Kidney epithelial cell (primary cell): ENCODE measurements around the gene GFI1B. TPM values are rescaled to one million over a fixed set of nuclear protein-coding genes. Genes with fewer than 3 reads are reported as not detected.

ENCODE experiments used
- DNase-seq: peaks from one replicate; pipeline ENCODE4 v3.0.0-alpha.2; 2010; ENCODE audit warnings: low read depth
- H3K27me3 ChIP-seq: 2 replicates; pipeline ENCODE4 v1.6.0; 2011; ENCODE audit warnings: low read length; ENCODE audit not compliant: control insufficient read depth, insufficient read depth
- H3K36me3 ChIP-seq: 2 replicates; pipeline ENCODE4 v1.5.1; 2011; ENCODE audit warnings: low read length; ENCODE audit not compliant: control insufficient read depth, insufficient read depth
- H3K4me3 ChIP-seq: 2 replicates; pipeline ENCODE4 v1.5.1; 2011; ENCODE audit warnings: low read depth, mild to moderate bottlenecking, control low read depth, low read length
- total RNA-seq: library from RNA; depleted of rRNA; stranded (reverse); fragments of >200 nt; gene quantifications from 2 replicates; pipeline ENCODE4 v1.2.3, GENCODE V29; 2015
- TF ChIP-seq, protein P1 (sequence below): IDR thresholded peaks from 2 replicates; pipeline ENCODE4 v1.5.1; 2011; ENCODE audit warnings: mild to moderate bottlenecking, moderate library complexity, low read length, control low read depth, inconsistent platforms; ENCODE audit not compliant: insufficient read depth, poor library complexity, severe bottlenecking

GFI1B gene
- total RNA-seq, result not detected in 2 replicates

DNA sequence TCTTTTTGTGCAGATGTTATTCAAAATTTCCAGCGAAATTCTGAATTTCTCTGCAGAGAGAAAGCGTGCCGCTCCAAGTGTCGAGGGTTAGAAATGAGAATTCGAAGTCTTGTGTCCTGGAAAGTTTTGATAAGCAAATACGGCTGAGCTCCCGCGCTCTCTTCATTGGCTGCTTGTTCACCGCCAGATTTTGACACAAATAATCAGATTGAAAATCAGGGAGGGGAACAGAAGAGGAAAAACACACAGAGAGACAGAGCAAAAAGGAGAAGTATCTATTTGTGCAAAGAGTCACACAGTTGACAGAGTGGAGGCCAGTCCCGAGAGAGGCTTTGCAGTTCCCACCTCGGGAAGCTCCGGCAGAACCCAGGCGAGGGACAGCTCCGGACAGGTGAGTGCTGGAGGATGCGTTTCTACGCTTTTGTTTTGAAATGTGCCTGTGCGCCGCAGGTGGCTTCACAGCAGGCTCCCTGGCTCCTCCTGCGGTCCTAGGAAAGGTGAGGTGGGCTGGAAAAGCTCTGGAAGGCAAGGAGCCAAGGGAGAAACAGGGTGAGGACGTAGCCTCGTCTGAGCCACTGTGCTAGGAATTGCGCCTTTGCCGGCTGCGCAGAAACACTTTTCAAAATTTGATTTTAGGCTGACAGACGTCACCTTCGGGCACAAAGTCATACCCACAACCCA is at the start of gene GFI1B:
Gene GFI1B, plus strand, starts transcription at position 244 of the 681 bp plus-strand sequence. CDS start 7,985 bp downstream, outside the sequence.
- Histone ChIP-seq H3K36me3 (no peaks in the 10 kb centered on the region), H3K27me3 (peaks cover 35% of the 10 kb centered on the region), H3K4me3 (no peak within 1 kb of the TSS)
- DNase-seq, result no peak
- TF ChIP-seq, protein P1, sequence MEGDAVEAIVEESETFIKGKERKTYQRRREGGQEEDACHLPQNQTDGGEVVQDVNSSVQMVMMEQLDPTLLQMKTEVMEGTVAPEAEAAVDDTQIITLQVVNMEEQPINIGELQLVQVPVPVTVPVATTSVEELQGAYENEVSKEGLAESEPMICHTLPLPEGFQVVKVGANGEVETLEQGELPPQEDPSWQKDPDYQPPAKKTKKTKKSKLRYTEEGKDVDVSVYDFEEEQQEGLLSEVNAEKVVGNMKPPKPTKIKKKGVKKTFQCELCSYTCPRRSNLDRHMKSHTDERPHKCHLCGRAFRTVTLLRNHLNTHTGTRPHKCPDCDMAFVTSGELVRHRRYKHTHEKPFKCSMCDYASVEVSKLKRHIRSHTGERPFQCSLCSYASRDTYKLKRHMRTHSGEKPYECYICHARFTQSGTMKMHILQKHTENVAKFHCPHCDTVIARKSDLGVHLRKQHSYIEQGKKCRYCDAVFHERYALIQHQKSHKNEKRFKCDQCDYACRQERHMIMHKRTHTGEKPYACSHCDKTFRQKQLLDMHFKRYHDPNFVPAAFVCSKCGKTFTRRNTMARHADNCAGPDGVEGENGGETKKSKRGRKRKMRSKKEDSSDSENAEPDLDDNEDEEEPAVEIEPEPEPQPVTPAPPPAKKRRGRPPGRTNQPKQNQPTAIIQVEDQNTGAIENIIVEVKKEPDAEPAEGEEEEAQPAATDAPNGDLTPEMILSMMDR, result no peak

DNA sequence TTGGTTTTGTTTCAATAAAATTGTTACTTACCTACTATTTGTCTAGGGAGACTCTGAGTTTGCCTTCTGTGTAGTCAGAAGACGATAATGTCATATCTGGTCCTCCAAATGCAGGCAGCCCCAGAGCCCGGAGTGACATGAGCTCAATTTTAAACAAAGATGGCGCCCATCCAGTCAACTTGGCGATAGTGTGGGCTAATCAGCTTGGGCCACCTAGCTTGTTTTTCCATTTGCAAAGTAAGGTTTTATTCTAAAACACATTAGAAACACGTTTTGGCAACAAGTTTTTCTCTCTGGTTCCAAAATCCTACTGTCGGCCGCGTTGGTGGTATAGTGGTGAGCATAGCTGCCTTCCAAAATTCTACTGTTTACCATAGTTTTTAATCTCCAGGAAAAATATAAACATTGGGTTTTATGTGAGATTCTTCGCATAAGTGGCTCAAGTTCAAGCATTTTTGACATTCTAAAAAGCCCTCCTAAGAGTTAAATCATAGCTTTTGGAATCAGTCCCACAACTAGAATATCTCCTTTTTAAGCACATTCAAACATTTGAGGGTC is 47.2 kb upstream of the GFI1B start:
- TF ChIP-seq, protein P1, result no peak
- no peaks in the 10 kb centered on the region for H3K27me3 ChIP-seq
- DNase-seq, result no peak
- no peak overlapping the region for H3K4me3 ChIP-seq
- H3K36me3 ChIP-seq, result peaks cover 1% of the 10 kb centered on the region

DNA sequence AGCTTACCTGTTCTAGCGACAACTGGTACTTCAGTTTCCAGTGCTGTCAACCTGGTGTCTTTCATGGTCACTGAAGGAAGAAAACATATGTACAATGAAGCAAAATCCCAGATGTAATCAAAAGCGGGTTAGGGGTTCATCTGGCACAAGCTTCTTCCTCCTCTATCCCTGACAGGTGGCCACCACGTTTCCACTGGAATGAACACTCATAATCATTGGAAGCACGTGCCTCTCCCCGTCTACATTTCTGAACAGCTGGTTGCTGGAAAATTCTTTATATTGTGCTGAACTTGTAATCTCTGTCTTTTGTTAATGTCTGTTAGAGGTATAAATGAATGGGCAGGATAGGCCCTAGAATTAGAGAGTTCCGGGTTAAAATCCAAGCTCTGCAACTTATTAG is 43.5 kb upstream of the GFI1B start:
- Histone ChIP-seq H3K36me3 (peaks cover 1% of the 10 kb centered on the region), H3K4me3 (no peak overlapping the region), H3K27me3 (no peaks in the 10 kb centered on the region)
- TF ChIP-seq, protein P1, result no peak
- DNase-seq, result no peak

DNA sequence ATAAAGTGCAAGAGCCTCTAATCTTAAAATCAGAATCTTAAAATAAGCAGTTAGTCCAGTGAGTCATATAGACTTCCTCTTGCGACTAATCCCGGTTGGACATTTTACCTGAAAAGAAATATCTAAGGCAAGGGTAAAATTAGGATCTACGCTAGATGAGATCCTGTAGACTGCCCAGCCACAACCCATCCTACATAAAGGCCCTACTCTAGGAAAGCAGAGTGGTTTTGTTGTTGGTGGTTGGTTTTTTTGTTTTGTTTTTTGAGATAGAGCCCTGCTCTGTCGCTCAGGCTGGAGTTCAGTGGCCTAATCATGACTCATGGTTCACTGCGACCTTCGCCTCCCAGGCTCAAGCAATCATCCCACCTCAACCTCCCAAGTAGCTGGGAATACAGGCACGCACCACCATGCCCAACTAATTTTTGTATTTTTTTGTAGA is 41.0 kb upstream of the GFI1B start:
- peaks cover 1% of the 10 kb centered on the region for H3K36me3 ChIP-seq

DNA sequence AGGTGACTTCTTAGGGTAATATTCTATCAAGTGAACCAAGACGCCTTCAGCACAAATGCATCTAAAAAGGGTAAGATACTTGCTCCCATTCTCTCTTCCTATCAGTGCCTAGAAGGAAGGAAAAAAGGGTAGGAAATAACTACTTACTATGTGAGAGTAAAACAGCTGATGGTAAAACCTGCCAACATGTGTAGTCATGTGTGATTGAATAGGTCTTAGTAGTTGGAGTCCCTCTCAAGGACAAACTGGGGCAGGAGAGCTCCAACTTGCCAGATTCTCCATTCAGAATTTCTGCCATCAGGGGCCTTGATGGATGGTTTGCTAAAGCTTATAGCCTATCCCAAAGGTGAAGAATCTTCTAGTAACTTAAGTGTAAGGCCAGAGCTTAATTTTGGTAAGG is 39.3 kb upstream of the GFI1B start:
- no peaks in the 10 kb centered on the region for H3K27me3 ChIP-seq
- DNase-seq, result no peak
- TF ChIP-seq, protein P1, result no peak
- peaks cover 1% of the 10 kb centered on the region for H3K36me3 ChIP-seq
- H3K4me3 ChIP-seq, result no peak overlapping the region

More for the DNA sequence above, 41.0 kb upstream of the GFI1B start:
- no peak for DNase-seq
- Histone ChIP-seq H3K4me3 (no peak overlapping the region), H3K27me3 (no peaks in the 10 kb centered on the region)
- TF ChIP-seq, protein P1, result no peak
